Measurements from ENCODE around the gene SPTB.
"Not testable (repeated sequence)": the region's sequence is repeated elsewhere in the genome, so short reads cannot be mapped to it uniquely, and the experiment has no call there.

The SPTB gene

DNA sequence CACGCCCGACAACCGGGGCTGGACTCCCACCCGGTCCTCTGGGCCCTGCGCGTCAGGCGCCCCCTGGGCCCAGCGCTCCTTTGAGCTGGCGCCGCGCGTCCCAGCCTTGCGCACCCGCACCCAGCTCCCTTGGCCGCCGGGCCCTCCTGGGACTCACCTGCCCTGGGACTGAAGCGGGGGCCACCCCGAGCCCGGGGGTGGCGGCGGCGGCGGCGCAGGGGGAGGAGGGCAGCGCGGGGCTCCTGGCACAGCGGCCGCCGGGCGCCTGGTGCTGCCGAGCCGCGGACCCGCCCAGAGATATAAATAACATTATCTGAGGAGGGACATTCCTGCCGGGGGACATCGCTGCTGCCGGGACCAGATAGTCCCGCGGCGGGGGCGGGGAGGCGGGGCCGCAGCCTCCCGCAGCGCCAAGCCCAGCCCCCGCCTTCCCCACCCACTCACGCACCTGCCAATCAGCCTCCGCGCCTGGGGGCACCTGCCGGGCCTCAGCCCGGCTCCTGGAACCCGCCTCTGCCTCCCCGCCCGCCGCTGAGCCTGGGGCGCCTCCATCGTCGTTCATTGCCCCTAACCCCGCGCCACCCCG is at the start of gene SPTB:
SPTB (minus strand) TSS at position 273 of the 586 bp plus-strand sequence. CDS start 56,813 bp downstream, outside the sequence.
- DNase-seq (ENCODE audit: extremely low spot score, insufficient read length, low read depth): peak; percentile 15
- FAIRE-seq: no peak

DNA sequence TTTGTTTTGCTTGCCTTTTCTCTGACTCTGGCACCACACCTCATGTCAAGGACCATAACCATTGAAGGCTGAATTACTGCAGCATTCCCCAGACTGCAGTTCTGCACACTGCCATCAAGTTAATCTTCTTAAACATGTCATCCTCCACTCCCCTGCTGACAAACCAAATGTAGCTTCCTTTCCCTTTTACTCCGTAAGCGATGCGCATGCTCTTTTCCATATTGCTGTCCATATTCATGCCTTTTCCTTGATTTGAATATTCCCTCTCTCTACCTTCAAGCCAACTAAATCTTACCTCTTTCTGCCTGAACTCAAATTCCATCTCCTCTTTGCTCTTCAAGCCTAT is 49.3 kb upstream of the SPTB start:
- DNase-seq (ENCODE audit: extremely low spot score, insufficient read length, low read depth) (no peak), FAIRE-seq (no peak)

DNA sequence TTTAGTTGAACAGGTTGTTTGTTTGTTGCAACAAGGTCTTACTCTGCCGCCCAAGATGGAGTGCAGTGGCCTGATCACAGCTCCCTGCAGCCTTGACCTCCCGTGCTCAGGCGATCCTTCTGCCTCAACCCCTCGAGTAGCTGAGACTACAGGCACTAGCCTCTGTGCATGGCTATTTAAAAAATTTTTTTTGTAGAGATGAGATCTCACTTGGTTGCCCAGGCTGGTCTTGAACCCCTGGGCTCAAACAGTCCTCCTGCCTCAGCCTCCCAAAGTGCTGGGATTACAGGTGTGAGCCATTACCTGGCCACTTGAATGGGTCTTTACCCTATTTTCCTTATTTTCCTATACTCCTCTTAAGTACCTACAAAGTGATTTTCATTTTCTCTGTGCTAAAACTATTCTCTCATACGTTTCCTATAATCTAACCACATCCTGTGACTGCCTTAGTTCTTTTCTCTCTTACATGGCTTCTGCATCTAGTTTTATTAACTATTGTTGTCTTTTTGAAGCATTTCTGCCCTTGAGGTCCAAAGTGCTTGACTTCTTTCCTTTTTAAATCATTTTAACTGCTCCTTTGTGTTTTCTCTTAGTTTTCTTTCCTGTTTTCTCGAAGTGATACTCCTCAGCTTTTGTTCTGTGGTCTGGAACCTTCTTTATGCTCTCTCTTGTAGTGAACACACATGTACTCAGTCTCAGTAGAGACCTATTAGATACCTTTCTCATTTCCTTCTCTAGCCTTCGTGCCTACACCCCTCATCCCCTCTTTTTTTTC is 48.7 kb upstream of the SPTB start:
- DNase-seq (ENCODE audit: extremely low spot score, insufficient read length, low read depth): no peak
- FAIRE-seq: peak; percentile 82

DNA sequence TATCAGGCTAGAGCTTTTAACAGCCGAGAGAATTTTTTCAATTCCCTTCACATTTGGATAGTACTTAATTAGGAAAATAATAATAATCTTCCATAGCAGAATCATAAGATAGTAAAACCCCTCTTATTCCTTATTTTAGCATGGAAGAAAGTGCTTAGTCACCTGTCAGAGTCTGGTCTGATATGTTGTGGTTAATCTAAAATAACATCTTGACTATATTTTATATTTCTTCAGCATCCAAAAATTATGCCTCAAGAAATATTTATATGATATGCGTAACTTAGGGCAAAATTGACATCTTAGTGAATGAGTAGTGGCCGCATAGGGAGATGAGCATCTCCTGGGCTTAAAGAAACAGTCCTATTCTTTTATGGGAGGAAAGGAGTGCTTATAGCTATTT is 47.3 kb upstream of the SPTB start:
- DNase-seq (ENCODE audit: extremely low spot score, insufficient read length, low read depth) (no peak), FAIRE-seq (no peak)

DNA sequence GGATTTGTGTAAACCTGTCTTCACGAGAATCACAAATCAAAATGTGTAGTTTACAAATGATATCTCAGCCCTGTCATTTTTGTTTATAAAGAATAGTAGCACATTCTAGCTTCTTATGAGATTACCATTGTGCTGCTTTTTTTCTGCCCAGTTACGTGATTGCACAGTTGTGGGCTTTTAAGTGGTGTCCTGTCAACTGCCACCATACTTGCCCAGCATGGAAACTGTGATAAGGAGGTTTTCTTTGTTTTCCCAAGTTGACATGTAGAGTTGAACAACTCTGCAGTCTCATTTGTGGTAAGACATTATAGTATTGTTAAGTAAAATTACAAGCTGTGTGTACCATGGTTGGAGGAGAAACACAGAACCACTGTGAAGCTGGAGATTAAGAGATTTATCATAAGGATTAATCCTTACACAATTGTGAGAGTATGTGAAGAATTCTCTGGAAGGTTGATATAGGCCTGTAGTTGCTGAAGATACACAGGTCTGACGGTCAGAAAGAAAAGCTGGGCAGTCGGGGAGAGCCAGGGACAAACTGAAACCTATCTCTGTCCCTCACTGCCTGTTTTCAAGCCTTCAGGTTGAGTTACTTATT is 46.8 kb upstream of the SPTB start:
- no peak for FAIRE-seq
- DNase-seq (ENCODE audit: extremely low spot score, insufficient read length, low read depth): no peak

DNA sequence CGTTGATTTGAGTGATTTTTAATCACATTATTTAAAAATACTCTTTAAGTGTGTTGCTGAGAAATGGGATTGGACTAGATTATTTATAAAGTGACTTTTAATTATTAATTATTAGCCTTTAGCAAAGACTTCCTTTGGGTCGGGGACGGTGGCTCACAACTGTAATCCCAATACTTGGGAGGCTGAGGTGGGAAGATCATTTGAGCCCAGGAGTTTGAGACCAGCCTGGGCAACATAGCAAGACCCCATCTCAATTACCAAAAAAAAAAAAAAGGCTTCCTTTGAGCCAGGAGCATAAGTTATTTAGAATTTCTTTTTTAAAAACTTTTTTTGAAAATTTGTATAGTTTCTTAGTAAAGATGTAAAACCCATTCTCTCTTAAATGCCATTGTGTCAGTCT is 43.3 kb upstream of the SPTB start:
- DNase-seq (ENCODE audit: extremely low spot score, insufficient read length, low read depth): no peak
- no peak for FAIRE-seq

DNA sequence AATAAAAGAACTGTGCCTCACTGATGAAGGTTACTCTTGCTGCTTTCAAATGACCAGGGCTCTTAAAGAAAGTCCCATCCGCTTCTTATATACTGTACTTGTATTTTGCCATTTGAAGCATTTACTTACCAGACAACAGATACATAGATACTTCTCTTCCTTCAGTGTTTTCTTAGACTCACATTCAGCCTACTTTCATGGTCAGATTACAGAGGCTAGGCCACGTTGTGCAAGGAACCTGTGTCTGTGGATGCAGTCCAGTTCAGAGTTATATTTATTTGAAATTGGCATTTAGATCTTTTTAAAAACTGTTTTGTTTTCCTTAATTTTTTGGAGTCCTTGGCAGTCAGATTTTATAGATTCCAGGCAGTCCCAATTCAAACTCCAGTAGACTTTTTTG is 40.8 kb upstream of the SPTB start:
- FAIRE-seq (no peak), DNase-seq (ENCODE audit: extremely low spot score, insufficient read length, low read depth) (no peak)

DNA sequence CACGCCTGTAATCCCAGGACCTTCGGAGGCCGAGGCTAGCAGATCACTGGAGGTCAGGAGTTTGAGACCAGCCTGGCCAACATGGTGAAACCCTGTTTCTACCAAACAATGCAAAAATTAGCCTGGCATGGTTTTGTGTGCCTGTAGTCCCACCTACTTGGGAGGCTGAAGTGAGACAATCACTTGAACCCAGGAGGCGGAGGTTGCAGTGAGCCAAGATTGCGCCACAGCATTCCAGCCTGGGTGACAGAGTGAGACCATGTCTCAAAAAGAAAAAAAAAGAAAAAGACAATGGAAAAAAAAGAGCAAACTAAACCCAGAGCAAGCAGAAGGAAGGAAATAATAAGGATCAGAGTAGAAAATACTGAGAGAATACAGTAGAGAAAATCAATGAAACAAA is 39.9 kb upstream of the SPTB start:
- DNase-seq (ENCODE audit: extremely low spot score, insufficient read length, low read depth): no peak

DNA sequence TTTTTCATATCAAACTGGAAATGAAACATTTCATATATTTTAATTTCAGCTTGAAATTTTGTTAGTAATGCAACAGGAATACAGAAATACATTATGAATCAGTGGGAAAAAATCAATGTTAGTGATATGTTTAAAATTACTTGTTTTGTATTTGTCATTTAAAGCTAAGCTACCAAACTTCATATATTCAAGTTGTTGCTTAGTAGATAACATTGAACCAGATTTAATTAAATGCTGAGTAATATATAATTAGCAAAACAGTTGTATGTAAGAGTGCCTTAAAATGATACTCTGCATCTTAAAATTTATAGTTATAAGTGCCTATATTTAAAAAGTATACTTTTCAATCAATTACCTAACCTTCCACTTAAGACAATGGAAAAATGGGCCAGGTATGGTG is 39.5 kb upstream of the SPTB start:
- DNase-seq (ENCODE audit: extremely low spot score, insufficient read length, low read depth): no peak
- FAIRE-seq: no peak

More for the DNA sequence above, 39.9 kb upstream of the SPTB start:
- FAIRE-seq: no peak

DNA sequence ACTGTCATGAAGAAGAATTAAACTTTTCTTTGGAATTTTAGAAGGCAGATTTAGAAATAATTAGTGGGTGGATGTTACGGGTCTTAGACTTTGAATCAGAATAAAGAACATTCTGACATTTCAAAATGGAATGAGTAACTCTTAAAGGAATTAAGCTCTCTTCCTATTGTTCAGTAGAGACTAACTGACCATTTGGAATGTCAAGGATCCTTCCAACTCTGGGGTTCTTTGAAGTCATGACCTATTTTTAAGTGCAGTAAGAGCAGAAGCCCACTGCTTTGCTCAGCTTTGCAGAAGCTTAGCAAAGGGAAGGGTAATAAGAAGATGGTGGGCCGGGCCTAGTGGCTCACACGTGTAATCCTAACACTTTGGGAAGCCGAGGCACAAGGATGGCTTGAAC is 38.5 kb upstream of the SPTB start:
- DNase-seq (ENCODE audit: extremely low spot score, insufficient read length, low read depth) (no peak), FAIRE-seq (no peak)

DNA sequence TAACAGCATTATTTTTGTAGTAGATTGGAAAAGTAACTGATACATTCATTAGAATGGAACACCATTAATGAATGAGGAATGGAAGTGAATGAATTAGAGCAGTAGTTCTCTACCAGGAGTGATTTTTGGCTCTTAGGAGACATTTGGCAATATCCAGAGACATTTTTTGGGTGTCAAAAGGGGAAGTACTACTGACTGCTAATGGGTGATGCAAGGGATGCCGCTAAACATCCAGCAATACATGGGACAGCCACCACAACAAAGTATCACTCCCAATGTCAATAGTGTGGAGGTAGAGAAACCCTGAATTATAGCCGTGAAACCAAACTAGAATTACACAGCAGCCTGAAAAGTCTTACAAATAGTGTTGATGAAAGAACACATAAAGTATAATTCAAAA is 36.1 kb upstream of the SPTB start:
- FAIRE-seq: no peak
- no peak for DNase-seq (ENCODE audit: extremely low spot score, insufficient read length, low read depth)

DNA sequence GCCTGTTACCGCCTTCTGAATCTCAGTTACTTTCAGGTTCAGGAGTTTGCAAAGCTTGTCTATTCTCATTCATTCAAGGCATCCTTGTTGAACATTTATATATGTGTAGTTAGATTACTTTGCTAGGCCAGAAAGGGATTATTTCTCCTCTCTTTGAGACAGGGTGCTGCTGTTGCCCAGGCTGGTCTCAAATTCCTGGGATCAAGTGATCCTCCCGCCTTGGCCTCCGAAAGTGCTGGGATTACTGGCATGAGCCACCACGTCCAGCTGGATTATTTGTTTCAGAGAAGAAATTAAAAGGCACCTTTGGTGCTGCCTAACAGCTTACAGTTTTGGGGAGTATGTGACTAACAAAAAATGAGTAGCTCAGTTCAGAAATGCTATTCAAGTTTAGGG is 35.3 kb upstream of the SPTB start:
- FAIRE-seq (no peak), DNase-seq (ENCODE audit: extremely low spot score, insufficient read length, low read depth) (no peak)

DNA sequence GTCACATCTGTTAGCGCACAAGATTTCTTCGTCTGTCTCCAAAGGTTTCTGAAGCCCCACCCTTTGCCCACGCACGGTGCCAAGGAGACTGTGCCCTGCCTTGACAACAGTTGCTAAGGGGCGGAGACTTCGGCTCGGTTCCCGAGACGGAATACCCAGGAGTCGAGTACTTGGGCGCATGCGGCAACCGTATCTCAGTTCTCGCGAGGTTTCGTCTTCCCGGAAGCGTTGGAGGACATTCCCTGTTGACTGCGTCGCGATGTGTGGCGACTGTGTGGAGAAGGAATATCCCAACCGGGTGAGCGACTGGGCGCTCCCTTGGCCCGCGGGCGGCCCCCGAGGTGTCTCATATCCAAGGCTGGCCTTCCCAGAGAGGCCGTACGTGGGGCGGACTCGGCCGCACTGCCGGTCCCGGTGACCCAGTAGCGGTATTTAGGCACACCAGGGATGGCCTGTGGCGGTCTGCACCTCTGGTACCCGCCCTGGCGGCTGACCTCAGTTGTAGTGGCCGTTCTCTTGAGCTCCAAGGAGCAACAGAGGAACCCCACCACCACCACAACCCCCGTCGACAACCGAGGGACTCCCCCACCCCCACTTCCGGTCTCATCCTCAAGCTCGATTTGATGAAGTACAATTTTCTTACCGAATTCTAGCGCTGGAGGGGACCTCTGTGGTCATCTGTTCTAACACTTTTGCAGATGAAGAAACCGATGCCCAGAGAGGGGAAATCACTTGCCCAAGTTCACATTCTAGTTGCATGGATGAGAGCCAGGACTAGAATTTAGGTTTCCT is 34.7 kb upstream of the SPTB start, which contains the start of gene CHURC1:
CHURC1 (plus strand) TSS at position 219 of the 792 bp plus-strand sequence; CDS start at position 260, 41 bp downstream.
- FAIRE-seq (peak; percentile 95), DNase-seq (ENCODE audit: extremely low spot score, insufficient read length, low read depth) (peak; percentile 73)

DNA sequence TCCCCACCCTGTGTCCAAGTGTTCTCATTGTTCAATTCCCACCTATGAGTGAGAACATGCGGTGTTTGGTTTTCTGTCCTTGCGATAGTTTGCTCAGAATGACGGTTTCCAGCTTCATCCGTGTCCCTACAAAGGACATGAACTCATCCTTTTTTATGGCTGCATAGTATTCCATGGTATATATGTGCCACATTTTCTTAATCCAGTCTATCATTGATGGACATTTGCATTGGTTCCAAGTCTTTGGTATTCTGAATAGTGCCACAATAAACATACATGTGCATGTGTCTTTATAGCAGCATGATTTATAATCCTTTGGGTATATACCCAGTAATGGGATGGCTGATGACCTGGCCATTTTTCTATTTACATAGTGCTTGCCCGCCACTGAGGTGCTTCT is 33.8 kb upstream of the SPTB start:
- not testable (repeated sequence) for DNase-seq (ENCODE audit: extremely low spot score, insufficient read length, low read depth); FAIRE-seq

DNA sequence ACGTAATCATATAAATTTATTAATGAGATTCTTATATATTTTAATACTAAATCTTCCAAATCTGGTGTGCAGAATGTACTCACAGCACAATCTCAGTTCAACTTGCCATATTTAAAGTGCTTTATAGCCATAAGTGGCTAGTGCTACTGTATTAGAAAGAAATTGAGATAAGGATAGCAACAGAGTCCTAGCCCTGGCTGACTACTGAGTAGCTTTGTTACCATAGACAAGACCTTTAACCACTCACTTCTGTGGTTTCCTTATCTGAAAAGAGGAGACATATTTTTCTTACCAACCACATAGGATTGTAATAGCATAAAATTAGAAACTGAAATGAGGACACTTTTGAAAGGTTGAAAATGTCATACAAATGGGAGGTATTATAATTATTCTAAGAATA is 32.6 kb upstream of the SPTB start:
- DNase-seq (ENCODE audit: extremely low spot score, insufficient read length, low read depth) (no peak), FAIRE-seq (no peak)

DNA sequence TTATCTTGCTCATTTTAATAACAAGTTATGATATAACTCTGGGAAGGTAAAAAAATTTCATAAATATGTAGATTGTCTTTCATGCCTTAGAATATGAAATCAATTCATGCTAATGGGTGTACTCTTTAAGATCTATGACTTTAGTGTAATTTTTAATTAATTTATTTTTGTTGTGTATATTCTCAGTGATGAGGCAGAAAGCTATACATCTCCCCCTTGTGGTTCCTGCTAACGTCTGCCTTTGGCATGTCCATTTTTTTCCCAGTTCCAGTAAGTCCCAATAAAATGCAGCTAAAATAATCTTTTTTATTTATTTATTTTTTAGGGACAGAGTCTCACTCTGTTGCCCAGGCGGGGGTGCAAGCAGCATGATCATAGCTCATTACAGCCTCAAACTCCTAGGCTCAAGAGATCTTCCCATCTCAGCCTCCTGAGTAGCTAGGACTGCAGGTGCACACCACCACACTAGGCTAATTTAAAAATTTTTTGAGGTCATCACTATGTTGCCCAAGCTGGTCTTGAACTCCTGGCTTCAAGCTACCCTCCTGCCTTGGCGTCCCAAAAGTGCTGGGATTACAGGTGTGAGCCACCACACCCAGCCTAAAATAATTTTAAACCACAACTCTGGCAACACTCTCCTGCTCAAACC is 31.3 kb upstream of the SPTB start:
- FAIRE-seq (no peak), DNase-seq (ENCODE audit: extremely low spot score, insufficient read length, low read depth) (no peak)

DNA sequence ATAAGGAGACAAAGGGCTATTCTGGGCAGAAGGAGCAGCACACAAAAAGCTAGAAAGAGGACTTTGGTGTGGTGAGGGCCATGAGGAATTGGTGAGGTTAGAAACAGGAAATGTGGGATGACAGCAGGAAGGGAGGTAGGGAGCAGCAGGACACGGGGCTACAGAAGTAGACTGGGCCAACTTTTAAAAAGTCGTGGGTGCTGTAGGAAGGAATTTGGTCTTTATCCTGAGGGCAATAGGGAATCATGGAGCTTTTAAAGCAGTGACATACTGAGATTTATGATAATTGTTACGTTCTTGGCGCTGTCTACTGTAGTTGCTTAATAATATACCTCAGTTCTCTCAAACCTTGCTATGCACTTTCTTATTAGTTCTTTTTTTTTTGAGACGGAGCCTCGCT is 26.3 kb upstream of the SPTB start:
- DNase-seq (ENCODE audit: extremely low spot score, insufficient read length, low read depth) (no peak), FAIRE-seq (no peak)

DNA sequence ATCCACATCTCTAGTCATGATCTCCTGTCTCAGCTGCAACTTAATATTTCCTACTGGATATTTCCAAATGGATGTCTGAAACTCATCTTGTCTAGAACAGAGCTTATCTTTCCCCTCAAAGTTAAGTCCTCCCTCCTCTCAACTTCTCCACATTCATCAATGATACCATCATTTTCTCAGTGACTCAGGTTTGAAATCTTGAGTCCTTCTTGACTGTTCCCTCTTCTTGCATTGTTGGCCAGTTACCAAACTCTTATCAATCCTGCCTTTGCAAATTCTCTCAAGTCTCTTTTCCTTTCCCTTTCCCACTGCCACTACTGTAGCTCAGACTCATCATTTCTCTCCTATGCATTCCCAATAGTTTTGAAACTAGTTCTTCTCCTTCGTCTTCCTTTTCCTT is 20.3 kb upstream of the SPTB start:
- no peak for FAIRE-seq

DNA sequence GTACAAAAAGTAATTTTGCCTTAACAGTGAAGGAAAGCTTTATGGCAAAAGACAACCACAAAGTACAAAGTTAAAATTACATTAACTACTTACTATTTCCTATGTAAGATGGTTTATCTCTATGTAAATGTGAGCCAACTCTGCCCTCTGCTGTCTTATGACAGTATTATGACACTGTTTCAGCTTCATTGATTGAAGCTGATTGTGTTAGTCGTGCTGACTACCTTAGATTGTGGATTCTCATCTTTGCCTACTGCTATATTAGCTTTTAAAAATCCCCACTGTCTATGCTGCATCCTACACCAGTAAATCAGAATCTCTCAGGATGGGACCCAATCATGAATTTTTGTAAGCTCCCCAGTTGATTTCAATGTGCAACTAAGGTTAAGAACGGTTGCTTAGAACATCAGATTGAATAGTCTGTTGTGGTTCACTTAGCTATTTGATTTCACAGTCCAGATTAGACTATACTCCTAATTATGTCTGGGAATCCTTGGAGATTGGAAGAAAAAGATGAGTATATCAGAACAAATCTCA is 12.2 kb upstream of the SPTB start:
- DNase-seq (ENCODE audit: extremely low spot score, insufficient read length, low read depth): no peak
- FAIRE-seq: peak; percentile 77

More for the DNA sequence above, 20.3 kb upstream of the SPTB start:
- DNase-seq (ENCODE audit: extremely low spot score, insufficient read length, low read depth): no peak

Data from GM18507 (cell line).